NCI-H2227 treated with DMSO at 0.1 percent for 48 hours (cell line): ENCODE results near the gene FAM83C.
A peak's percentile ranks its signal among the peaks of the same experiment; 100 is the strongest.

Source experiments
- DNase-seq: peaks from one replicate; lab custom pipeline; 2025; lab: John Stamatoyannopoulos, UW

The FAM83C gene

DNA sequence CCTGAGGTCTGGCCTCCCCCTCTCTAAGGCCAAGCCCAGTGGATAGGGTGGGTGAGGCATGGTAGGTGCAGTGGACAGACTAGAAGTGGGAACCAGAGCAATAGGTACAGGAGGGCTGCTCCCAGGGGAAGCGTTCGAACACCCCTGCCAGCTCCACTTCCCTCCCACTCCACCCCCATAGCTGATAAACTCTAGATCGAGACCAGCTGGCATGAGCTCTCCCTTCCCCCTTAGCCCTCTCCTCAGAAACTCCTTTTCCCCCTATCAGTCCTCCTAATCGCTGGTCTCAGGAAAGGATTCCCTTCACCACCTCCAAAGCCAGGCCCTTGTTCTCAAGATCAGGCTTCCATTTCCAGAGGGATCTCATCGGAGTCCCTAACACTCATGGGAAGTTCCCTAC is 6.0 kb upstream of the FAM83C start:
- DNase-seq: no peak

DNA sequence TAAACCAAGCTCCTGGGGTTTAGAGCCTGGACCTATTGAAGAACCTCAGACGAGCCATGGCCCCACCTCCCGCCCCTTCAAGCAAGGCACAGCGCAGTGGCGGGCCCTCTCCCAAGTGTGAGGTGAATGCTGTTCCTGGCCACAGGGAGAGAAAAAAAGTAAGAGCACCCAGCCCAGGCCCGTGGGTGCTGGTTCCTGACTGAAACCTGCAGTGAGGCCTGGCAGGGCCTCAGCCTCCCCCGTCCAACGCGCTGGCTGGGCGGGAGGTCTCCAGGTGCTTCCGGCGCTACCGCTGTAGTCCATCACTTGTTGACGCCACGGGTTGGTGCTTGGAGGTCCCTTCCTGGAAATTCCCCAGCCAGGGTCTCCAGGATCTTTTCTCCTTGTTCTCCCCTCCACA is 5.5 kb upstream of the FAM83C start:
- DNase-seq: no peak

DNA sequence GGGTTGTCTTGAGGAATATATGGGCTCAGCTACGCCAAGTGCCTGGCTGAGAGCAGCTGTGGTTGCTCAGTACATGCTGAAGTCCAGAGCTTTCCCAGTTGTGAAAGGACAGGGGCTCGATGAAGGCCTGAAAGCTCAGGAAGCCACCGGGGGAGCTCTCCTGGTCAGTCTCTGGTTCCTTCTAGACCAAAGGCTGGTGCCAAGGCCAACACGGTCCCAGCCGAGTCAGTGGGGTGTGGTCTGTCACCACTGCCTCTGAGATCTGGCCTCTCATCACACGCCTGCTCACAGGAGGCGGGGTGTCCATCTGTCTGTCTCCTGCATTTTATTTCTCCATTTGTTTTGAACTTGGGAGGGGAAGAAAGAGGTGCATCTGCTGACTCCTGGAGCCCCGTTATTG is 4.9 kb upstream of the FAM83C start:
- no peak for DNase-seq

DNA sequence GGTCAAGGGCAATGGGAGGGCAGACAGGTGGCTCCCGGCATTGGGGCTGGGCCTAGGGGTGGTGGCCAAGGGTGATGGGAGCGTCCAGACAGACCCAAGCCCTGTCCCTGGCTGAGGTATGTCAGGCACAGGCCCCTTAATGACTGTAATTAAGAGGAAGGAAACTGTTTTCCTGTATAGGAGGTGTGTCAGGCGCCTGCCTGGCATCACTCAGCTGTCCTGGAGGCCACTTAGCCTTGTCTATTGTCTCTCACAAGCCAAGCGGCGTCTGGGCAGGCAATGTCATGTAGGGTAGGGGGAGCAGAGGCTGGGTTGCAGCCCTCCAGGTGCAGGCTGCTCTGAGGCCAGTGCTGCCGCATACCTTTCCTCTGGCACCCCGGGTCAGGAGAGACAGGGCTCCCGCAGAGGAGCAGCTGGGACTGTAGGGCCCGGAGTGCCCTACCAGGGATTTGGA is 3.9 kb upstream of the FAM83C start:
- DNase-seq: no peak

DNA sequence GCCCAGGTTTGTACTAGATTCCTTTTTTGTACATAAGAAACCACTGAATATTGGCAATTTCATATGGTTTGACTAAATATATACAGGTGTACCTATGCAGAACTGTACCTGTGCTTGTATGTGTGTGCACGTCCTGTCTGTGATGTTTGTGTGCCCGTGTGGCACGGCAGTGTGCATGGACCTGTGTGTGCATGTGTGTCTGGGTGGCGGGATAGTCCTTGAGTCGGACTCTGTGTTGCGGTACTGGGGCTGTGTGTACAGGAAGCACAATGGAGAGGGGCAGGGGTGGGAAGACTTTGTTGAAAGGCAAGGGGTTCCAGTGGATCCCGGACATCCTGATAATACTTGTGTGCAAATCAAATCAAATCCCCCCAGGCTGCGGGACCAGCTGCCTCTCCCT is 3.4 kb upstream of the FAM83C start:
- DNase-seq: no peak

DNA sequence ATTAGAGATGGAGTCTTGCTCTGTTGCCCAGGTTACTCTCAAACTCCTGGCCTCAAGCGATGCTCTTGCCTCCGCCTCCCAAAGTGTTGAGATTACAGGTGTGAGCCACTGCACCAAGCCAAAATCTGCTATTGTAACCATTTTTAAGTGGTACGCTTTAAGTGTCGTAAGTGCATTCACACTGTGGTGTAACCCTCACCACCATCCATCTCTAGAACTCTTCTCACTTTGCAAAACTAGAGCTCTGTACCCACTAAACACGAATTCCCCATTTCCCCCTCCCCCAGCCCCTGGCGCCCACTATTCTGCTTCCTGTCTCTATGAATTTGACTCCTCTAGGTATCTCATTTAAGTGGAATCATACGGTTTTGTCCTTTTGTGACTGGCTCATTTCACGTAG is 2.8 kb upstream of the FAM83C start:
- no peak for DNase-seq

DNA sequence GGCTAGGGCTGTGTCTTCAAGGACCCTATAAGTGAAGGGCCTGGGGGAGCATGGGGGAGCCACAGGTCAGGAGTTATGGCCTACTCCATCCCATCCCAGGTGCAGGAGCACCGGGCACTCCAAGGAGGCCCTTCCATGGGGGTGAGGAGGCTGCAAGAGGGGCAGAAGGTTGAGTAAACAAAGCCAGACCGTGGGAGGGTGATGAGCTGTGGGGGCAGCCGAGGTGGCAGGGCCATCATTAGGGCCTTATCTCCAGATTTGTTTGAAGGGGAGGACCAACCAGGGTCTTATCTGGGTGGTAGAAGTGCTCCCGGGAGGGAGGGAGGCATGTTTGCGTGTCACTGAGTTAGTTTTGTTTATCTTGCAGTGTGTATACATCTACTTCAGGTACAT is 2.1 kb upstream of the FAM83C start:
- no peak for DNase-seq

DNA sequence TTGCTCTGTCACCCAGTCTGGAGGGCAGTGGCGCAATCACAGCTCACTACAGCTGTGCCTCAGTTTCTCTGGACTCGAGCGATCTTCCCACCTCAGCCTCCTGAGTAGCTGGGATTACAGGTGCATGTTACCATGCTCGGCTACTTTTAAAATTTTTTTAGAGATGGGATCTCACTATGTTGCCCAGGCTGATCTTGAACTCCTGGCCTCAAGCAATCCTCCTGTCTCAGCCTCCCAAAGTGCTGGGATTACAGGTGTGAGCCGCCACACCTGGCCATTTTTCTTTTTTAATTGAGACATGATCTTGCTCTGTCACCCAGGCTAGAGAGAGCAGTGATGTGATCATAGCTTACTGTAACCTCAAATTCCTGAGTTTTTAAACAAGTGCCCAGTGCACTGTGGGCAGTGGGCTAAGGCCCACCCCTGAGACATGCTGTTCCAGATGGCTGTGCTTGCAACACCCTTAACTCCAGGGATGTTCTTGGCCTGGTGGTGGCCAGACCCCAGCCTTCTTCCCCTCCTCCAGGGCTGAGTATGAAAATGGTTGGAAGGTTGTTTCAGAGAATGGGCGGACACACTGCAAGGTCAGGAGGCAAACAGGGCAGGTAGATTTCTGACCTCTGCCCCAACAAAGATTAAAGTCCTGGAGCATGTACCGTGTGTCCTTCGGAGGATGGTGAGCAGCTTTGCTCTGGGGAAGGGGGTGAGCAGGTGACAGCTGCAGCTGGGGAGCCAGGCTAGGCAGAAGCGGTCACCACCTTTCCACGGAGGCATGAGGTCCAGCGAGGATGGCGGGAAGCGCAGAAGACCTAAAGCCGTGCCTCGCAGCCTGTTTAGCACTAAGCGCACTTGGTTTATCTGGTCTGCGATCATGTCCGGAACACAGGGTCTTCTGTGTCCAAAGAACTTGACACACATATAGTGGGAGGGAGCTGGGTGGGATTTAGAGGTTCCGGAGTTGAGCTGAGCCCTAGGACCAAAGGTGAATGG is 1.4 kb upstream of the FAM83C start:
- DNase-seq: no peak

DNA sequence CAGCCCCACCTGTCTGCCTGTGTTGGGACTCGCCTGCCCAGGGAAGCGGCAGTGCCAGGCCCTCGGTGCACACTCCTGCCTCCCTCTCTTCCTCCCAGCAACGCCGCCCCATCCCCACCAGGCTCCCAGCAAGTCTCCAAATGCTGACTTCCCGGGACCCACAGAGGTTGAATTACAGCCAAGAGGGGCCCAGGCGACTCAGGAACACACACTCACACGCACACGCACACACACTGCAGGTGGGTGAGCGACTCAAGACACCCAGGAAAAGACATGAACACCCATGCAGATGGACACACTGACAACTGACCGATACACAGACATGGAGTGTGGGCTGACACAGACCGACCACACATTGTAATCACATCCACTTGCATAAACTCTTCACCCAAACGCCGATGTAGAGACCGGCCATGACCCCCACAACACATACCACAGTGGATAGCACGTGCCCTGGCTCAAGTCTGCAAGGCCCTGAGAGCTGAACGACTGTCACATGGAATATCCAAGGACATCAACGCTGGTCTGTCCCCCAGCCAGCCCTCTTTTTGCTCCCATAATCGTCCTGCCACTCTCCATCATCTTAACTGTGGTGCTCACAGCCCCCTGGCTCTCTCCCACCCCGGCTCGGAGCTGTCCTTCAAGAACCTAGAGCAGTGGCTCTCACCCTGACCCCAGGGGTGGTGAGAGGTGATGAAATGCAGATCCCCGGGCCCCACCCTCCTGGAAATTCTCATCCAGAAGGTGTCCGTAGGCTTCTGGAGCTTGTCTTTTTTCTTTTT is 470 bp upstream of the FAM83C start:
- DNase-seq: no peak

DNA sequence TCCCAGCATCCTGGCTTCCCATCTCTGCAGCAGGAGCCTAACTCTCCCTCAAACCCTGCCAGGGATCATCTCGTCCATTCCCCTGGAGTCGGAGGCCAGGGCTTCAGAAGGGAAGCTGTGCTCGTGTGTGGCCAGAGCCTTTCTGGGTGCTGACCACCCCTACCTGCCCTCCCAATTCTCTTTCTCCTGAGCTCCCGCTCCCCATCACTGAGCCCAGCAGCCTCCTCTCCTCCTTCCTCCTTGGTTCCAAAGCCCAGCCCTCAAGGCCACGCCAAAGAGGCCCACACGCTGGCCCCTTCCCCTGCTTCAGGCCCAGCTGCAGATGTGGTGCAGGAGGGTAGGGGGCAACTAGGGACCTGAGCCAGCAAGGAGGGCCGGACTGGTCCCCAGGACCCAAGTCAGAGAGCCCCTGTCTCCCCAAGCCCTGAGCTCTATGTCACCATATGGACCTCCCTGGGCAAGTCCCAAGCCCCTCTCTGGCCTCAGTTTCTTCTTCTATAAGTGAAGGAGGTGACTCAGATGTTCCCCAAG is 1.3 kb downstream of the FAM83C start:
- DNase-seq: no peak

DNA sequence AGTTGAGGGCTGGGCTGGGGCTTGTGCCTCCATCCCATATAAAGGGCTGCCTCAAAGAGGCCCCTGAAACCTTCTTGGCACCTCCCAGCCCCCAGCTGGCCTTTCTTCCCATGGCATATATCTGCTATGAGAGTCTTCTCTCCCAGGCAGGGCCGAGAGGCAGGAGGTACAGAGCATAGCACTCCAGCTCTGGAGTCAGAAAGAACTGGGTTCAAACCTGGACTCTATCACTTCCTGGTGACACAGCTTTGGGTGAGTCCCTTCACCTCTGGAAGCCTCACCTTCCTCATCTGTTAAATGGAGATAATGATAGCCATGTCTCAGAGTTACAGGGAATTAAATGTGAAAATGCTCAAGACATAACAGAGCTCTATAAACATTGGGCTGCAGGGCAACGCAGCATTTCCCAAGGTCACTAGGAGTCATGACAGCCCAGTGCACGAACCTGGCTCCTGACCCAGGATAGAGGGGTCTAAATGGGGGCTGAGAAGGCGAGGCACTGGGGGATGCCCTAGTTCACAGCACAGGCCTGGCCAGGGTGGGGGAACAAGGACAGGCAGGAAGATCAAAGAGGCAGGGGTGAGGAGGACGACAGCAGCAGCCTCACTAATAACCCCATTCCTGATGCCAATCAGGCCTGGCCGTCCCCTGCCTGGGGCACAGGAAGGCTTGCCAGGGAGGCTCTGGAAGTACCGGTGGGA is 1.9 kb downstream of the FAM83C start:
- DNase-seq: no peak

DNA sequence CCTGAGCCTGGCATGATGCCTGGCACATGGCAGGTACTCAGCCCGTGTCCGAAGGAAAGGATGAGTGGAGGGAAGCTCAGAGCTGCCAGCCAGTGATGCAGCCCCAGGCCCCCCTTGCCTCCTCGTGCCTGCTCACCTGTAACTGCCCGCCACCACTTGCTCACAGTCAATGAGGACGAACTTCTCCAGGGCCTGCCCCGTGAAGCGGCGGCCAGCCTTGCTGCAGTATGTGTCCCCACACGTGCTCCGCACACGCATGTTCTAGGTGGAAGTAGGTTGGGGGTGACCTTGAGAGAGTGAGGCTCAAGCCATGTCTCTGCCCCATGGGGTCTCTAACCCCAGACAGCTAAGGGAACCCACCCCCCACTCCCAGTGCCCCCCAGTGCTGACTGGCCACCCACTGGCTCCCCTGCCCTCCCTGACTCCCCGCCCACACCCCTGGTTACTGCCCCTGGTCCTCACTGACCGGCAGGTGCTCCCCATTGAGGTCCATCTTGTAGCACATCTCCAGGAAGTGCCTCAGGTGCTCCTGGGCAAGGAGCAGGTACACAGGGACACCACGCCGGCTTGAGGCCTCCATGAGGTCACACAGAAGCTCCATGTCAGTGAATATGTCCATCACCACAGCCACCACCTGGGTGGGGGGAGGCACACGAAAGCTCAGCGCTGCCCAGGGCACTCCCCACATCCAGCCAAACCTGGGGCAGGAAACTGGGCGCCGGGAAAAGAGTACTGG is 3.7 kb downstream of the FAM83C start:
- DNase-seq: no peak

DNA sequence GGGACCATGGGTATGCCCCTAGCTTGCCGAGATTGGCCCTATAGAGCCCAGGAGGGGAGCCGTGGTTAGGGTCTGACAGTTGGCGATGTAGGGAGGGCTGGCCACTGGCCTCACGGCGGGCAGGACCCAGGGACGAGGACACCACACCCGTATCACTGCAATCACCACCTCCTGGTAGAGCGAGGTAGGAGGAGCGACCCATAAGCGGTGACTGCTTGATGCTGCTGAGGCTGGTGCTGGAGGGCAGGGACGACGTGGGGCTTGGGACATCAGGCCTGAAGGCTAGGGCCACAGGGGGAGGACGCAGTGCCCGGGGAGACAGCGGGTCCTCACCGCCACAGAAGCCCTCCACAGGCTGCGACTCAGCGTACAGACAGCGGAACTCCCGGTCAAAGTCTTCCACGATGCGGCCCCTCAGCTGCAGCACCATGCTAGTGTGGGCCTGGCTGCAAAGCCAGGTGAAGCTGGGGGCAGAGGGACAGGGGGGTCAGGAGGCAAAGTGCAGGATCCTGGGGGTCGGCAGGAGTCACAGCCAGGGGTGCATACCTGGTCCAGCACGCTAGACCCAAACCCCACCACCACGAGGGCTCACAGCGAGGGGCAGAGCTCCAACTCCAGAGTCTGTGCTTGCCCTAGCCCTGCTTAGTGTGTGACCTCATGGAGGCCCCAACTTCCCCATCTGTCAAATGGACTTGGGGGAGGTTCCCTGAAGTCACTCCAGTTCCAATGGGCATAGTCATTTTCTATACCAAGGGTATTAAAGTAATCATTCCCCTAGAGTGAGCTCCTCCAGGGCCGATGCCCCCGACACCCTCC is 4.5 kb downstream of the FAM83C start:
- no peak for DNase-seq

DNA sequence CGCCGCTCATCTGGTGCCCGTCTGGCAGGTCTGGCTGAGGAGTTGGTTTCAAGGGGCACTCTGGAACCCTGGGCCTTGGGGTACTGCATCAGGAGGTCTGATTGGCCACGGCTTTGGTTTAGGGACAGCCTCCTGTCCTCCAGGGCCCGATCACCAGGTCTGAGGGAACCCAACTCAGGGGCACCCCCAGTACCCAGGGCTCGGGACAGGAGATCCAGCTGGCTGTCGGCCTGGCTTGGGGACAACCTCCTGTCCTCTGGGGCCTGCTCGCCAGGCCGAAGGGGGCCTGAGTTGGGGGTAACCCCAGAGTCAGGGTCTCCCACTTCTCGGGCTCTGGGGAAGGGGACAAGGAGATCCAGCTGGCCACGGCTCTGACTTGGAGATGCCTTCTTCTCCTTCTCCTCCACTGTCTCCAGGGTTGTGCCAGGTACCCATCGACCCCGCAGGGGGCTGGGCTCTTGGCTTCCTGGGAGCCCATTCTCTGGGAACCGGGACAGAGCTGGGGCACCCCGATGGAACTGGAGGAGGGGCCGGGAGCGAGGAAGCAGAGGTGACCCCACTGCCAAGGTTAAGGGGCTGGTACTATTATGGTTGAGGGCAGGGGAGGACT is 5.2 kb downstream of the FAM83C start:
- no peak for DNase-seq

DNA sequence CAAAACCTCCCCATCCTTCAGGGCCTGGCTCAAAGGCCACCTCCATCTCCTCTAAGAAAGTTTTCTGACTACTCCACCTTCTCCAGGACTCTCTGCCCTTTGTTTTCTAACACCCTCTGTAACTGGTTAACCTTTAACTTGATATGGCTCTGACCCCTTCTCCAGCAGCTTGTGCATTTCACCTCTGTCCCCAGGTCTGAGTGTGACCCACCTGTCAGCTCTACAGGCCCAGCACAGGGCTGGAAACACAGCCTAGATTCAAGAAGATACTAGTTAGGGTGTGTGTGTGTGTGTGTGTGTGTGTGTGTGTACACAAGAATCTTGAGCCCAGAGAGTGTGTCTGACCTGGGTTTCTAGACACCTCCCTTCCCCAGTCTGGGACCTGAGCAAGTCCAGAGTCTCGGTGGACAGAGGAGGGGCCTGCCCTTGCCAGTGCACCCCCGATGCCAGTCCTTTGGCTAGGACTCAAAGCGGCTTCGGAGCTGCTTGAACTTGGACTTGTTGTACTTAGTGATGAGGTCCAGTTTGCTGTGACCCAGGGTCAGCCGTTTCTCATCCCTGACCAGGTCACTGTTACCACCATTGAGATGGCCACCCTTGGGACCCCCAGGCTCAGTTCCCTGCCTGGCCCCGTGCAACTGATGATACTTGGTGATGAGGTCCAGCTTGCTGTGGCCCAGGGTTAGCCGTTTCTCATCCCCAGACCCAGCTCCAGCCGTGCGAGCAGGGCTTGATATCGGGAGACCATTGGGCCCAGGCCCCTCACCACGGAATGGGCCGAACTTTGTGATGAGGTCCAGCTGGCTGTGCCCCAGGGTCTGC is 5.9 kb downstream of the FAM83C start:
- DNase-seq: no peak

DNA sequence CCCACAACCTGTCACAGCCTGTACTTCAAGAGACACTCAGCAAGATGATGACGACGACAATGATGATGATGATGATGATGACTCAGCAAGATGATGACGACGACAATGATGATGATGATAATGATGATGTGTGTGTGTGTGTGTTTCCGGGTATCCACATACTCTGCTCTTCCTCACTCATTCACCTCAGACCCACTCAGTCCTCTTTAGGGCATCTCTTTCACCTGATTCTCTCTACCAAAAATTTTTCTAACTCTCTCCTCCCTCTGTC is 6.5 kb downstream of the FAM83C start:
- DNase-seq: no peak

DNA sequence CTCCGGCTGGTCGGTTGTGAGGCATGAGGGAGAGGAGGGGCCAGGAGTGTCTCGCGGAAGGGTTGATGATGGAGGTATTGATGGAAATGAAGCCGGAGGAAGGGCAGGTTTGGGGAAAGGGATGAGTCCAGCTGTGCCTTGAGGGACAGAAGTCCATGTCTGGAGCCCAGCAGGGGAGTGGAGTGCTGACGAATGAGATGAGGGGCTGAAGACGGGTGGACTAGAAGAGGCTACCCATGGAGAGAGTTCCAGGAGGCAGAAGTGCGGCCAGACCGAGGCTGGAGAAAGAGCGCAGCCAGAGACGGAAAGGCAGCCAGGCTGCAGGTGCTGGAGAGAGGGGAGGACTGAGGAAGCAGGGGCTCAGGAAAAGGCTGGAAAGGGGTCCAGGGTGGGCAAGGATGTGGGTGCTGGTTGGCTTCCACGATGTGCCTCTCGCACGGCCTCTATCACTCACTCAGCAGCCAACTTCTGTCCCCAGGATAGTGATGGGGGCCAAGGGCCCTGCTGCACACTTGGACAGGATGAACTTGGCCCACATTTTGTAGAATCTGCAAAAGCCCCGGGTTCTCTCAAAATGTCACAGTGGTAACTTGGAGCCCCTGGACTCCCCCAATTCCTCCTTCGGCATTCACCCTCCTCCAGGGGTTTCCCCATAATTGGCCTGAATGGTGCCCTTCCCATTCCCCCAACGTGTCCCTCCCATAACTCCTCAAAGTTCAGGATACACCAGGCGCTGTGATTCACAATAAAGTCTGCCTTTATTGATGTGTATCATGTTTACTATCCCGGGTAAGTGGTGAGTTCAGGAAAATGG is 7.0 kb downstream of the FAM83C start:
- DNase-seq: peak; percentile 68

DNA sequence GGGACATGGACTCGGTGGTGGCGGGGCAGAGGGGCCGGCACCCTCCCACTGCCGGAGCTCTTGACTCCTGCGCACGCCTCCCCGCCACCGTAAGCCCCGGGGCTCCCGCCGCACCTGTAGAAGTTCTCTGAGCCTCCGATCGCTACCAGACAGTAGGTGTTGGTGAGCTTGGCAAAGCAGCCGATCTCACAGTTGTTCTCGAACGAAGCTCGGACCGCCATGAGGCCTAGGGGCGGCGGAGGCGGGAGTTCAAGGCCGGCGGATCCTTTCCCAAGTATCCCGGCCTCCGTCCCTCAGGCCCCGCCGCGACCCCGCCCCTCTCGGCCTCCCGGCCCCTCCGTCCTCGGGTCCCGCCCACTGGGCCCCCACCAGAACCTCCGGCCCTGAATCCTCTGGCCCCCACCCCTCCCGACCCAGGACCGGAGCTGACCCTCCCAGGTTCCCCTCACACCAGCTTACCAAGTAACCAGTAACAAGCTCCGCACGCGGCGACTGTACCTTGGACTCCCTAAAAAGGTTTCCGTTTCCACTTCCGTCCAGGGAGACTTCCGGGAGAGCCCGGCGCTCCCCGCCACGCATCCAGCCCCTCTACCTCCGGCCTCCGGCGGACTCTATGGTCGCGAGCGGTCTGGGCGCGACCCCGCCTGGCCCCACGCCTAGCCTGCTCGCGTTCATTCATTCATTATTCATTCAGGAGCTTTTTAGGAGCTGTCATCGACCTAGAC is 7.8 kb downstream of the FAM83C start, which contains the start of gene EIF6:
Gene EIF6 (minus strand): TSS at position 506 of the 725 bp plus-strand sequence. CDS start 285 bp downstream, at position 221.
- peak; percentile 79 for DNase-seq
